HG03097 (cell line): ENCODE measurements around the gene KLK1.
"Not testable (repeated sequence)": the region's sequence is repeated elsewhere in the genome, so short reads cannot be mapped to it uniquely, and the experiment has no call there.

Source experiments
- ATAC-seq: cut with Tn5 transposase; IDR thresholded peaks from one replicate; pipeline ENCODE4 v1.9.1; 2021; ENCODE audit not compliant: unreplicated experiment, low FRiP score

KLK1 gene

GRCh38 chr19:50794074-50794875 lies 29.3 kb downstream of the KLK1 start:
- ATAC-seq = no peak

- no peak for ATAC-seq
These were observed 30.0 kb downstream of the KLK1 start for GRCh38 chr19:50793558-50794065.

DNA sequence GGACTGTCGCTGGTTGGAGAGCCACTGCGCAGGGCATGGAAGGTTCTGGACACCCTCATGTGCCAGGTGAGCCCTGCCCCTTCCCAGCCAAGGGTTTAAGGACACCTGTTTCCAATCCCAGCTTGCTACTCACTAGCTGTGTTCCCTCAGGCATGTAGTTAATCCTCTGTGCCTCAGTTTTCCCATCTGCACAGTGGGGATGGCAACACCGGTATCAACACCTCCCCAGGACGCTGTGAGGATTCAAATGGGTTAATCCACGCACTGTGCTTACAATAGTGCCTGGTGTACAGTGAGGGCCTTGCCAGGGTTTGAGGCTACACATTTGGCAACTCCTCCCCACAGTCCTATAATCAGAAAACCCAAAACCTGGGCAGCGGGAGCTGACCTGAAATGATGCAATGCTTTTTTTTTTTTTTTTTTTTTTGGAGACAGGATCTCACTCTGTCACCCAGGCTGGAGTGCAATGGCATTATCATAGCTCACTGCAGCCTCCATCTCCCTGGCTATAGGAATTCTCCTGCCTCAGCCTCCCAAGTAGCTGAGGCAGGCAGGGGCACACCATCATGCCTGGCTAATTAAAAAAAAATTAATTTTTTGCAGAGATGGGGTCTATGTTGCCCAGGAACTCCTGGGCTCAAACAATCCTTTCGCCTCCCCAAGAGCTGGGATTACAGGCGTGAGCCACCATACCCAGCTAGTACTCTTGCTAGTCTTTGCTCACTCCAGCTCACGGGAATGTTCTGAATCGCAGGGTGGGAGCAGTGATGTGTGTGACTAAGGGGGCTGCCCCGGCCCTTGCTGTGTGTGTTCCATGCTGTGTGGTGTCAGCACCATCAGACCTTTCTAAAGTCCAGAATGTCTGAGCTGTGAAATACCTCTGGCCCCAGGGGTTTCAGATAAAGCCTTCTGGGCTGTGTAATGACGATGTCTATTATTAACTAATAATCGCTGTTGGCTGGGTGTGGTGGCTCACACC lies 31.0 kb downstream of the KLK1 start:
- ATAC-seq = no peak

DNA sequence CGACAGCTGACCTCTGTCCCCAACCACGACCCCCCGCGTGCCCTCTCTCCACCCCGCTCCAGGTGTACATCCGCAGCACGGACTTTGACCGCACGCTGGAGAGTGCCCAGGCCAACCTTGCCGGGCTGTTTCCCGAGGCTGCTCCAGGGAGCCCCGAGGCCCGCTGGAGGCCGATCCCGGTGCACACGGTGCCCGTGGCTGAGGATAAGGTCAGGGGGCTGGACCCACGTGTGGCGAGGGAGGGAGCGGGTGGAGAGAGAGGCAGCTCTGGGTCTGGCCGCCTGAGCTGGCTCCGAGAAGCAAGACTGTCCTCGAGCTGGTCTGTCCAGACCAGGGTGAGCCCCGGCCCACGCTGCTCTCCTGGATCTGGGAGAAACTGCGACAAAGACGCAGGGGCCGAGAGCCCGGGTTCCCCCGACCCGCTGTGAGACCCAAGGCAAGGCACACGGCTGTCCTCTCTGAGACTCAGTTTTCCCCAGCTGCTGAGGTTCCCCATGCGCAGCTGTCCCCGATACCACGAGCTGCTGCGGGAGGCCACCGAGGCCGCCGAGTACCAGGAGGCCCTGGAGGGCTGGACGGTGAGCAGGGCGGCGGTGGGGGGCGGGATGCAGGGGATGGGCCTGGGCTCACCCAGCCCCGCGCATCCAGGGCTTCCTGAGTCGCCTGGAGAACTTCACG lies 31.9 kb downstream of the KLK1 start:
- no peak for ATAC-seq

DNA sequence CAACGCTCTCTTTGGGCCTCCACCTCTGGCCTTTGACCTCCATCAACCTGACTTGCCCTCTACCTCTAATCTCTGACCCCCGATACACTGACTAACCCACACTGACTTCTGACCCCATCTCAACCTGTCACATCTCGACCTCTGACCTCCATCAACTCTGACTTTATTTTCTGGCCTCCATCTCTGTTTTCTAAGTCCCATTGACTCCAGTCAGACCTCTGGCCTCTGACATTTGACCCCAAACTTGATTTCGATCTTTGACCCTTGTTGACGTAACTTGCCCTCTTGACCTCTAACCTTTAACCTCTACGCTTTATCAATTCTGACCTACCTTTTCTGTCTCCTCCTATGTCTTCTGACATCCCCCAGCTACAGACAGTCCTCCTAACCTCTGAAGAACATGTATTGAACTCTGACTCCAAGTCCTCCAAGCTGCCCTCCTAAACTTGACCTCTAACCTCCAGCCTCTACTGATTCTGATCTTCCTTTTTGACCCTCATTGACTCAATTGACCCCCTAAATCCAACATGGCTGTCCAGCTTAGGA lies 32.6 kb downstream of the KLK1 start:
- no peak for ATAC-seq

DNA sequence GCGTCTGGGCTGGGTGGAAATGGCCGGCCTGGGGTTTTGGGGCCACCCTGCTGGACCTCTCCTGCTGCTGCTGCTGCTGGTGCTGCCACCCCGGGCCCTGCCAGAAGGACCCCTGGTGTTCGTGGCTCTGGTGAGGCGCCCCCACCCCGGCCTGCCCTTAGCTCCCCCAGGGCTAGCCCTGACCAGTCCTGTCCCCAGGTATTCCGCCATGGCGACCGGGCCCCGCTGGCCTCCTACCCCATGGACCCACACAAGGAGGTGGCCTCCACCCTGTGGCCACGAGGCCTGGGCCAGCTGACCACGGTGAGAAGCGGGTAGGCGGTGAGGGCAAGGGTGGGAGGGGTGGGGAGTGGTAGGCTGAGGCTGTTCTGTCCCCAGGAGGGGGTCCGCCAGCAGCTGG lies 33.2 kb downstream of the KLK1 start, which contains the start of gene ACP4:
Gene ACP4, plus strand, starts transcription at position 20 of the 400 bp plus-strand sequence. Its CDS starts 0 bp downstream, at position 20.
- no peak for ATAC-seq

- ATAC-seq = no peak
These were observed 38.3 kb downstream of the KLK1 start for GRCh38 chr19:50785329-50785728.

DNA sequence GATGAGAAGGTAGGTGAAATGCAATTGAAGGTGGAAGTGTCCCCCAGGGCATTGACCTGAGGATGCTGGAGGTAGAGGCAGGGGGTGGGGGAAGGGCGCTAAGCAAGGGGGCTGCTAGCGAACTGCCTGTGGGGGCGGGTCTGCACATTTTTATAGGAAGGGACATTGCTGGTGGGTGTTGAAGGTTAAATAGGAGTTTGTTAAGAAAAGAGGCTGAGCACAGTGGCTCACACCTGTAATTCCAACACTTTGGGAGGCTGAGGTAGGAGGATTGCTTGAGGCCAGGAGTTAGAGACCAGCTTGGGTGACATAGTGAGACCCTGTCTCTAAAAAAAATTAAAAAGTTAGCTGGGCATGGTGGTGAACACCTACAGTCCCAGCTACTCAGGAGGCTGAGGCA lies 38.9 kb downstream of the KLK1 start:
- ATAC-seq = no peak

- ATAC-seq = not testable (repeated sequence)
These were observed 39.8 kb downstream of the KLK1 start for GRCh38 chr19:50783848-50784152.

- no peak for ATAC-seq
These were observed 42.7 kb downstream of the KLK1 start for GRCh38 chr19:50780753-50781435.

DNA sequence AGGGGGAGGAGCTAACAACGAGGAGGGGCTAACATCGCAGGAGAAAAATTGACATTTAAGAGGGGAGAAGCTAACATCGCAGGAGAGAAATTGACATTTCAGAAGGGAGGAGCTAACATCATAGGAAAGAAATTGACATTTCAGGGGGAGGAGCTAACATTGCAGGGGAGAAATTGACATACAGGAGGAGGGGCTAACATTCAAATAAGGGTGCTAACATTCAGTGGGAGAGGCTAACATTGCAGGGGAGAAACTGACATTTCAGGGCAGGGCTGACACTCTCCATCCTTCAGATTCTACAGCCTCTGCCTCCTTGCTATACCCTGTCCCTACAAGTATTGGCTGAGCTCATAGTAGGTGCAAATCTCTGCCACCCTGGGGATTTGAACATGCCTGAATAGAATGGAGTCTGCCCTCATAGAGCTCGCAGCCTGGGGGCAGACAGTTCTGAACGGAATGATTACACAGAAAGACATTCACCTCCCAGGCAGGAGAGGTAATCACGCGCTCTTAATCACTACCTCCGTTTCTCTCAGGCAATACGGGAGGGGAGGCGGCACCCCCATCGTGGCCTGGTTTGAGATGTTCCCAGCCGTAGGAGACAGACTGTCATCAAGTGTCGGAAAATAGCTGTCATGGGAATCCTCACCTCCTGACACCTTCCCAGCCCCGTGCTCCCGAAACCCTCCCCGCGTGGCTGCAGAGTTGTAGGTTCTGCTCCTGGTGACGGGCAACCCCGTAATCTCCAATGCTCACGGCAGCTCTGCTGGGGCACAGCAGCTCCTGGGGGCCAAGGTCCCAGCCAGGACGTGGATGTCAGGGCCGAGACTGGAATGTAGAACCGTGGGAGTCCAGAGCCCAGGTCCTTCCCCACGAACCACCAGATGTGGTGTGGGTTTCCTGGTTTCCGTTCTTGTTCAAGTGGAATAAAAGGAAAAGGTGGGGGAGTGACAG lies 43.8 kb downstream of the KLK1 start:
- ATAC-seq = no peak

DNA sequence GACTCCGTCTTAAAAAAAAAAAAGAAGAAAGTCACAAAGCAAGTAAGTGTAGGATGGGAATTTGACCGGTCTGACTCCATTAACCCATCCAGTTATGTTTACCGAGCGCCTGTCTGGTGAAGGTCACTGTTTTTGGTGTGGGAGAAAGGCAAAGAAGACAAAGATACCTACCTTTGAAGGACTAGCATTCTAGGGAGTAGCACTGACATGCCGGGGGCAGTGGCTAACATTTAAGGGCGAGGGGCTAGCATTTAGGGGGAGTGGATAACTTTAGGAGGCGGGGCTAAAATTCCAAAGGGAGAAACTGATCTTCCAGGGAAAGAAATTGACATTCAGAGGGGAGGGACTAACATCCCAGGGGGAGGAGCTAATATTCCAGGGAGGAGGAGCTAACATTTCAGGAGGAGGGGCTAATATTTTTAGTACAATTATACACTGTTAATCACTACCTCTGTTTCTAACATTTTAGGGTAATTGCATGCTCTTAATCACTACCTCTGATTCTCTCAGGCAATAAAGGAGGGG lies 44.6 kb downstream of the KLK1 start:
- no peak for ATAC-seq

GRCh38 chr19:50777830-50778303 lies 45.7 kb downstream of the KLK1 start:
- no peak for ATAC-seq

DNA sequence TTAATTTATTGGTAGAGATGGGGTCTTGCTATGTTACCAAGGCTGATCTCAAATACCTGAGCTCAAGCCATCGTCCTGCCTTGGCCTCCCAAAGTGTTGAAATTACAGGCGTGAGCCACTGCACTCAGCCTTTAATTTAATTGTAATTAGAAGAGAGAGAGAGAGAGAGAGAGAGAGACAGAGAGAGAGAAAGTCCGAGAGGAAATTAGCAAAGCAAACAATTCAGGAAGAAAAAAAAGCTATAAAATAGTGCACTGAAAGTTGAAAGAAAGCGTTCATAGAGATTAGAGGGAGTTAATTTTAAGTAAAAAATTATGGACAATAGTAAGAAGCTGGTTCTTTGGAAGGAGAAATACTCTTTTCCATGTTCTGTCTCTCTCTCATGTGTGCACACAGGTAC lies 46.3 kb downstream of the KLK1 start:
- no peak for ATAC-seq

DNA sequence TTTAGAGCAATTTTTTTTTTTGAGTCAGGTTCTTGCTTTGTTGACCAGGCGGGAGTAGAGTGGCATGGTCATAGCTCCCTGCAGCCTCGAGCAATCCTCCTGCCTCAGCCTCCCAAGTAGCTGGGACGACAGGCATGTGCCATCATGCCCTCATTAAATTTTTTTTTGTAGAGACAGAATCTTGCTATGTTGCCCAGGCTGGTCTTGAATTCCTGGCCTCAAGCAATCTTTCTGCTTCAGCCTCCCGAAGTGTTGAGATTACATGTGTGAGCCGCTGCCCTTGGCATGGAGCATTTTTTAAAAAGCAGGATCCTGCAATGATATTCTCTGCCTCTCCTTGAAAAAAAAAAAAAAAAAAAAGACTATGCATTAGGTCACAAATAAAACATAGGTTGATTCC lies 47.5 kb downstream of the KLK1 start:
- no peak for ATAC-seq

DNA sequence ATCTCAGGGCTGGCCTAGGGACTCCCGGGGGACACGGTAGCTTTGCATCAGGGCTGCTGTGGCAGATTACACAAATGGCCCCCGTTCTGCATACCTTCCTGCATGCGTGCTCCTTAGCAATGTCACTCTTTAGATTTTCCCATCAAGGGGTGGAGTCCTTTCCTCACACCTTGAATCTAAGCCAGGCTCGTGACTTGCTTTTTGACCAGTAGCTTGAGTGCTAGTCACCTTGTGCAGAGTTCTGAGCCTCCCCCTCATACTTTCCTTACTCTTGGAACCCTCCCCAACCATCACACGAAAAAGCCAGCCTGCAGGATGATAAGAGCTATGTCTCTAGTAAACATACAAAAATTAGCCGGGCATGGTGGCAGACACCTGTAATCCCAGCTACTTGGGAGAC lies 50.1 kb downstream of the KLK1 start:
- ATAC-seq = not testable (repeated sequence)

DNA sequence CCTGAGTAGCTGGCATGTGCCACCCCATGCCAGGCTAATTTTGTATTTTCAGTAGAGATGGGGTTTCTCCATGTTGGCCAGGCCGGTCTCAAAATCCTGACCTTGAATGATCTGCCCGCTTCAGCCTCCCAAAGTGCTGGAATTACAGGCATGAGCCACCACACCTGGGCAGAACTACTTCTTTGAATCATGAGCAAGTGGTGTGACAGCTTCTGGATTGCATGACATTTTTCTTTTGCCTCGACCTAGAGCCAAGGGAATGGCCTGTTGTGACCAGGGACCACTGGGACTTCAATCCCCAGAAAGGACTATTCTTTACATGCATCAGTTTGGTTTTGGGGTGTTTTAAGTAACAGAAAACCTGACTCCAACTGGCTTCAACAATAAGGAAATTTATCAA lies 50.7 kb downstream of the KLK1 start:
- ATAC-seq = not testable (repeated sequence)

- ATAC-seq = no peak
These were observed 51.1 kb downstream of the KLK1 start for GRCh38 chr19:50772476-50772875.
